ENCODE measurements around the gene CHID1.

CHID1 gene

GRCh38 chr11:819129-819931 is 91.3 kb downstream of the CHID1 start:
- H3K4me3 Mint-ChIP-seq: peak overlapping the region; percentile 80
- H3K36me3 Mint-ChIP-seq (ENCODE audit: insufficient read depth): peaks cover 25% of the 10 kb centered on the region
- DNase-seq (ENCODE audit: low spot score in 2 of 2) (peak; percentile 87 to 88), ATAC-seq (replicated peaks; ENCODE audit: extremely low read depth, poor library complexity, severe bottlenecking) (peak; percentile 72)
- peaks cover 23% of the 10 kb centered on the region for H3K4me1 Mint-ChIP-seq
- no peaks in the 10 kb centered on the region for H3K9me3 Mint-ChIP-seq
- no peaks in the 10 kb centered on the region for H3K27me3 Mint-ChIP-seq
- peak overlapping the region; percentile 72 for H3K27ac Mint-ChIP-seq (ENCODE audit: low read depth)

DNA sequence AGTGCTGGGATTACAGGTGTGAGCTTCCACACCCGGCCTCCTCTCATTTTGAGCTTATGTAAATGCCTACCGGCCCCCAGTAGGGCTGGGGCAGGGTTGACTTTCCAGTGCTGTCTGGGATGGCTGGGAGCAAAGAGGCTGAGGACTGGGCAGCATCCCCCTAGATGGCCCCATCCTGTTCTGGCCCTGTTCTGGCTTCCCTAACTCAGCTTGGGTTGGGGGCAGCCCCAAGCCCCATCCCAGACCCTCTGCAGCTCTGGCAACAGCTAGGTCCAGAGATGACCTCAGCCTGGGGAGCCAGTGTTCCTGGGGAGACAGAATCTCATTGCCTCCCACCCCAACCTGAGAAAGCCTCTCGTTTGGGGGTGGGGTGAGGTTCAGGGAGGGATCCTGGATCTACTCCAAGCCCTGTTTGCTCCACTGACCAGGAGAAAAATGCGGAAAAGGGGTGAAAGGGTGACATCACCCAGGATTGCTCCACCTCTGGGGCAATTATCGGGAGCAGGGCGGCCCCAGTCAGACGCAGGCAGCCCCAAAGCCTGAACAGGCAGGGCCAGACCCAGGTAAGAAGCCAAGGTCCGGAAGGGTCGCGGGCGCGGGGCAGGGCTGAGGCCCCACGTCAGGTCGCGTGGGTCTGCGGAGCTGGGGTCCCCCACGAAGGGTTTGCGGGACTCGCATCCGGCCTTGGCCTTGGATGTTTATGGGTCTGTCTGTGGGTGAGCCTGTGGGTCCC is 92.0 kb downstream of the CHID1 start, which contains the start of gene PNPLA2:
PNPLA2 (plus strand) TSS at position 519 of the 733 bp plus-strand sequence. CDS start 805 bp downstream, outside the sequence.
- Mint-ChIP-seq H3K36me3 (ENCODE audit: insufficient read depth) (peaks cover 23% of the 10 kb centered on the region), H3K9me3 (no peaks in the 10 kb centered on the region), H3K27ac (ENCODE audit: low read depth) (peak within 1 kb of the TSS; percentile 72), H3K4me3 (peak within 1 kb of the TSS; percentile 80), H3K4me1 (peaks cover 23% of the 10 kb centered on the region), H3K27me3 (no peaks in the 10 kb centered on the region)
- ATAC-seq (replicated peaks; ENCODE audit: extremely low read depth, poor library complexity, severe bottlenecking) (no peak), DNase-seq (ENCODE audit: low spot score in 2 of 2) (no peak)

Measured in central memory CD8-positive, alpha-beta T cell (primary cell).